ENCODE measurements around the gene IFITM2.
A peak's percentile ranks its signal among the peaks of the same experiment; 100 is the strongest.
"Not testable (repeated sequence)": the region's sequence is repeated elsewhere in the genome, so short reads cannot be mapped to it uniquely, and the experiment has no call there.

Gene IFITM2

GRCh38 chr11:293852-294661, 13.6 kb upstream of the IFITM2 start:
- DNase-seq, result no peak

- DNase-seq, result no peak
Measured at GRCh38 chr11:294780-295179, 12.8 kb upstream of the IFITM2 start.

GRCh38 chr11:295351-296170, 12.1 kb upstream of the IFITM2 start:
- no peak for DNase-seq

GRCh38 chr11:296171-297050, 11.2 kb upstream of the IFITM2 start:
- no peak for DNase-seq

- DNase-seq, result peak; percentile 33
Measured at GRCh38 chr11:297051-297585, 10.5 kb upstream of the IFITM2 start.

GRCh38 chr11:297586-298405, 9.8 kb upstream of the IFITM2 start:
- peak; percentile 56 for DNase-seq

- peak; percentile 32 for DNase-seq
Measured at GRCh38 chr11:298406-299065, 9.1 kb upstream of the IFITM2 start.

- no peak for DNase-seq
Measured at GRCh38 chr11:299081-299891, 8.3 kb upstream of the IFITM2 start, which contains the start of gene IFITM5. IFITM5 (minus strand) TSS chr11:299526; CDS start chr11:299490, 36 bp downstream.

- no peak for DNase-seq
Measured at GRCh38 chr11:299951-300735, 7.5 kb upstream of the IFITM2 start.

- DNase-seq, result no peak
Measured at GRCh38 chr11:303363-303762, 4.3 kb upstream of the IFITM2 start.

GRCh38 chr11:304061-304506, 3.5 kb upstream of the IFITM2 start:
- no peak for DNase-seq

- no peak for DNase-seq
Measured at GRCh38 chr11:304915-305843, 2.4 kb upstream of the IFITM2 start.

- no peak for DNase-seq
Measured at GRCh38 chr11:305844-306211, 1.8 kb upstream of the IFITM2 start.

GRCh38 chr11:306645-307371, 808 bp upstream of the IFITM2 start:
- no peak for DNase-seq

GRCh38 chr11:308740-309665, 1.4 kb downstream of the IFITM2 start:
- DNase-seq, result not testable (repeated sequence)

- DNase-seq, result not testable (repeated sequence)
Measured at GRCh38 chr11:309979-310572, 2.5 kb downstream of the IFITM2 start.

All from activated CD4-positive, CD25-positive, alpha-beta regulatory T cell treated with anti-CD3 and anti-CD28 coated beads, Interleukin-2, amount 50 U/mL, for 72 hours (primary cell).